ENCODE results near the gene CEP250.
A peak's percentile ranks its signal among the peaks of the same experiment; 100 is the strongest.
"Not testable (repeated sequence)": the region's sequence is repeated elsewhere in the genome, so short reads cannot be mapped to it uniquely, and the experiment has no call there.

The CEP250 gene

GRCh38 chr20:35541118-35541782, 85.9 kb downstream of the CEP250 start:
- H3K27ac ChIP-seq: no peak overlapping the region
- H3K4me3 ChIP-seq (ENCODE audit: low read depth, low read length): peak overlapping the region; percentile 94
- peaks cover 6% of the 10 kb centered on the region for H3K36me3 ChIP-seq (replicated peaks)
- no peak for DNase-seq
- in situ Hi-C loops (cut with HindIII; ENCODE audit: low pct_ligation_motif_present, low sequenced_read_pairs): no loop called here
- no peaks in the 10 kb centered on the region for H3K27me3 ChIP-seq (replicated peaks)
- no peak for TF ChIP-seq CTCF (IDR thresholded peaks at IDR 0.05; ENCODE audit: low read depth, low read length, missing control alignments)

DNA sequence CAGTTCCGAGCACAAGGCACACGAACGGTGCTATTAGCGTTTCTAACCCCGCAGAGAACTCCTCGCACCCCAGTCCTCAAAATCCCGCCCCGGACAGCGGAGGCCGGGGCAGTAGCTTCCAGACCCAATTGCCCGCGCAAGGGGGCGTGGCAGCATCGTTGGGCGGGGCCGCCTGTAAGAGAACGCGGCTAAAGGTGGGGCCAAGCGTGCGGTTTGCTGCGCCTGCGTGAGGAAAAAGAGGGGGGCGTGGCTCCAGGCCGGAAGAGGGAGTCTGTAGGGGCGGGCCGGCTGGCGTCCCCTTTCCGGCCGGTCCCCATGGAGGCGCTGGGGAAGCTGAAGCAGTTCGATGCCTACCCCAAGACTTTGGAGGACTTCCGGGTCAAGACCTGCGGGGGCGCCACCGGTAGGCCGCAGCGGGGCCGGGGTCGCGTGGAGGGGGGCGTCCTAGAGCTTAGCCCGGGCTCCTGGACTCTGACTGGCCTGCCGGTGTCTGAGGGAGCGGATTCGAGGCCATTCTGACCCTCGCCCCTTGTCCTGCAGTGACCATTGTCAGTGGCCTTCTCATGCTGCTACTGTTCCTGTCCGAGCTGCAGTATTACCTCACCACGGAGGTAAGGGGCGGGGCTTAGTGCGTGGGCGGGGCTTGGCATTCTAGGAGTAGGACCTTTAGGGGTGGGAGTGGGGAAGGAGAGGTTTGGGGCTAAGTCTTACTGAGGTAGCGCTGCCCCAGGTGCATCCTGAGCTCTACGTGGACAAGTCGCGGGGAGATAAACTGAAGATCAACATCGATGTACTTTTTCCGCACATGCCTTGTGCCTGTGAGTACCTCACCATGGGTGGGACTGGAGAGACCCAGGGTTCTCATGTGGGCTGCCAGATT, 86.6 kb downstream of the CEP250 start, which contains the start of gene ERGIC3:
ERGIC3 (plus strand) TSS at position 296 of the 880 bp plus-strand sequence; CDS start at position 316, 20 bp downstream.
- Histone ChIP-seq H3K27ac (peak within 1 kb of the TSS; percentile 35), H3K36me3 (replicated peaks) (peaks cover 6% of the 10 kb centered on the region), H3K4me3 (ENCODE audit: low read depth, low read length) (peak within 1 kb of the TSS; percentile 94), H3K27me3 (replicated peaks) (no peaks in the 10 kb centered on the region)
- in situ Hi-C loops (cut with HindIII; ENCODE audit: low pct_ligation_motif_present, low sequenced_read_pairs): no loop called here
- TF ChIP-seq CTCF (IDR thresholded peaks at IDR 0.05; ENCODE audit: low read depth, low read length, missing control alignments): no peak
- DNase-seq: peak; percentile 94

DNA sequence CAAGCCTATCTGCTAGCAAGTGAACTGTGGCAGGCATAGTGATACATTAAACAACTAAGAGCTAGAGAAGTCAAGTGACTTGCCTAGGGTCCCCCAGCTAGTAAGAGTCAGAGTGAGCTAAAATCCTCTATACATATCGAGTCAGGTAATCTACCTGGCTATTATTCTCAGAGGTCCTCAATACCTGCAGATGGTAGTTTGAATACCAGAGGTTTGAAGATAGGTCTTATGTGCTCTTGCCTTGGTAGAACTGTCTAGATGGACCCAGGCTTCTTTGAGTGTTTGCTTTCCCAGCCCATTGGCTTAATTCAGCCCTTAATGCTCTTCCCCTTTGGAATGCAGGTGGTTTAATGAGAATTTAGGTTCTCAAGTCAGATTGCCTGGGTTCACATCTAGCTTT, 87.6 kb downstream of the CEP250 start:
- in situ Hi-C loops (cut with HindIII; ENCODE audit: low pct_ligation_motif_present, low sequenced_read_pairs): no loop called here
- Histone ChIP-seq H3K27me3 (replicated peaks) (no peaks in the 10 kb centered on the region), H3K36me3 (replicated peaks) (peaks cover 14% of the 10 kb centered on the region), H3K27ac (no peak overlapping the region), H3K4me3 (ENCODE audit: low read depth, low read length) (no peak overlapping the region)
- DNase-seq: no peak
- TF ChIP-seq CTCF (IDR thresholded peaks at IDR 0.05; ENCODE audit: low read depth, low read length, missing control alignments): no peak

DNA sequence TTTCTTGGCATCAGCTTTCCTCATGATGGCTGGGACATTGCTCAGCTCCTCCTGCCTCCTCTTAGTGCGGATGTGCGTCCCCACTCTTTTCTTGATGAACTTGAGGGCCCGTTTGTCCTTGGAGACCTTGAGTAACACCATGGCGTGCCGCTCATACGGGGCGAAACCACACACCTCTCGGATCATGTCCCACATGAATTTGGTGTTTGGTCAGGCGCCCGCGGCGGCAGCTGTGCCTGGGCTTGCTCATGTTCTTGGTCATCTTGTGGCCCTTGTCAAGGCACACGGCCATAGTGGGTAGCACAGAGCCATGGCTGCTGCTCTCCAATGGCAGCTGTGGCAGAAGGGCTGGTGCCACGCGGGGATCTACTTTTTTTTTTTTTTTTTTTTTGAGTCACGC, 89.0 kb downstream of the CEP250 start:
- no peak for DNase-seq
- peaks cover 27% of the 10 kb centered on the region for H3K36me3 ChIP-seq (replicated peaks)
- H3K27me3 ChIP-seq (replicated peaks): no peaks in the 10 kb centered on the region
- TF ChIP-seq CTCF (IDR thresholded peaks at IDR 0.05; ENCODE audit: low read depth, low read length, missing control alignments): no peak
- in situ Hi-C loops (cut with HindIII; ENCODE audit: low pct_ligation_motif_present, low sequenced_read_pairs): no loop called here
- no peak overlapping the region for H3K4me3 ChIP-seq (ENCODE audit: low read depth, low read length)
- no peak overlapping the region for H3K27ac ChIP-seq

GRCh38 chr20:35544941-35545340, 89.5 kb downstream of the CEP250 start:
- peak; percentile 49 for DNase-seq
- H3K27ac ChIP-seq; H3K27me3 ChIP-seq (replicated peaks); H3K4me3 ChIP-seq (ENCODE audit: low read depth, low read length); in situ Hi-C loops (cut with HindIII; ENCODE audit: low pct_ligation_motif_present, low sequenced_read_pairs): not testable (repeated sequence)
- H3K36me3 ChIP-seq (replicated peaks): peaks cover 32% of the 10 kb centered on the region

- H3K36me3 ChIP-seq (replicated peaks): peaks cover 39% of the 10 kb centered on the region
- no peak for TF ChIP-seq CTCF (IDR thresholded peaks at IDR 0.05; ENCODE audit: low read depth, low read length, missing control alignments)
Measured at GRCh38 chr20:35546127-35546526, 90.7 kb downstream of the CEP250 start.

More at GRCh38 chr20:35546127-35546526, 90.7 kb downstream of the CEP250 start:
- Histone ChIP-seq H3K27ac (no peak overlapping the region), H3K4me3 (ENCODE audit: low read depth, low read length) (no peak overlapping the region), H3K27me3 (replicated peaks) (no peaks in the 10 kb centered on the region)
- in situ Hi-C loops (cut with HindIII; ENCODE audit: low pct_ligation_motif_present, low sequenced_read_pairs): no loop called here
- no peak for DNase-seq
